Measurements from ENCODE around the gene G6PC3.
A peak's percentile ranks its signal among the peaks of the same experiment; 100 is the strongest.

Gene G6PC3

GRCh38 chr17:44061446-44061845 is 9.1 kb upstream of the G6PC3 start:
- no peak for DNase-seq

- no peak for DNase-seq
Observed at GRCh38 chr17:44062871-44063270, 7.7 kb upstream of the G6PC3 start.

GRCh38 chr17:44063704-44064639 is 6.6 kb upstream of the G6PC3 start:
- DNase-seq, result no peak

- peak; percentile 23 for DNase-seq
Observed at GRCh38 chr17:44065668-44066203, 4.8 kb upstream of the G6PC3 start.

GRCh38 chr17:44066204-44066930 is 4.2 kb upstream of the G6PC3 start, which contains the start of gene LSM12:
TSS of gene LSM12 (minus strand) at chr17:44066671. CDS start at chr17:44066587, 84 bp downstream.
- peak; percentile 91 for DNase-seq

- DNase-seq, result no peak
Observed at GRCh38 chr17:44067545-44067940, 3.0 kb upstream of the G6PC3 start.

- DNase-seq, result no peak
Observed at GRCh38 chr17:44069974-44070454, 521 bp upstream of the G6PC3 start.

- DNase-seq, result no peak
Observed at GRCh38 chr17:44071198-44071520, 624 bp downstream of the G6PC3 start.

GRCh38 chr17:44071772-44072171 is 1.2 kb downstream of the G6PC3 start:
- DNase-seq, result no peak

GRCh38 chr17:44074231-44074910 is 3.8 kb downstream of the G6PC3 start:
- DNase-seq, result no peak

- no peak for DNase-seq
Observed at GRCh38 chr17:44074911-44075285, 4.4 kb downstream of the G6PC3 start.

GRCh38 chr17:44075598-44076293 is 5.2 kb downstream of the G6PC3 start:
- DNase-seq, result no peak

- DNase-seq, result no peak
Observed at GRCh38 chr17:44076716-44077594, 6.4 kb downstream of the G6PC3 start.

- no peak for DNase-seq
Observed at GRCh38 chr17:44077595-44077909, 7.0 kb downstream of the G6PC3 start.

- no peak for DNase-seq
Observed at GRCh38 chr17:44078412-44078811, 7.9 kb downstream of the G6PC3 start.

- no peak for DNase-seq
Observed at GRCh38 chr17:44079877-44080821, 9.6 kb downstream of the G6PC3 start.

GRCh38 chr17:44081681-44082080 is 11.1 kb downstream of the G6PC3 start:
- no peak for DNase-seq

GRCh38 chr17:44082256-44082927 is 11.9 kb downstream of the G6PC3 start:
- no peak for DNase-seq

- no peak for DNase-seq
Observed at GRCh38 chr17:44083250-44083849, 12.8 kb downstream of the G6PC3 start.
